Right forelimb (tissue), 1 donor: ENCODE results near the gene ARAP2.

ENCODE experiments used
- DNase-seq: peaks from one replicate; pipeline ENCODE4 v3.0.0-alpha.2; 2018

The ARAP2 gene

DNA sequence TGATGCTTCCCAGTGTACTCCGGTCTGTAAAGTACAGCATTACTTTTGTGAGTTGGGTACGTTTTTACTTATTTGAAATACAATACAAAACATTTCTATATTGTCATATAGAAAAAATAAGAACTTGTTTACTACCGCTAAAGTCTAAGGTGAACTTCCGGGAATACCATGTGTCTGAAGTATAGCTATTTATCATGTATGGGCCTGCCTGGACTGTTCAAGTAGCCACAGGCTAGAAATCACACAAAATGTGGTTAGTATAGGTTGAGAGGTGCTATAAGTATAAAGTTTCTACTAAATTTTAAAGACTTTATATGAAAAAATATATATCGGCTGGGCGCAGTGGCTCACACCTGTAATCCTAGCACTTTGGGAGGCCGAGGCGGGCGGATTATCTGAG, 152.3 kb downstream of the ARAP2 start:
- DNase-seq = no peak

GRCh38 chr4:36088542-36088941, 155.8 kb downstream of the ARAP2 start:
- no peak for DNase-seq

DNA sequence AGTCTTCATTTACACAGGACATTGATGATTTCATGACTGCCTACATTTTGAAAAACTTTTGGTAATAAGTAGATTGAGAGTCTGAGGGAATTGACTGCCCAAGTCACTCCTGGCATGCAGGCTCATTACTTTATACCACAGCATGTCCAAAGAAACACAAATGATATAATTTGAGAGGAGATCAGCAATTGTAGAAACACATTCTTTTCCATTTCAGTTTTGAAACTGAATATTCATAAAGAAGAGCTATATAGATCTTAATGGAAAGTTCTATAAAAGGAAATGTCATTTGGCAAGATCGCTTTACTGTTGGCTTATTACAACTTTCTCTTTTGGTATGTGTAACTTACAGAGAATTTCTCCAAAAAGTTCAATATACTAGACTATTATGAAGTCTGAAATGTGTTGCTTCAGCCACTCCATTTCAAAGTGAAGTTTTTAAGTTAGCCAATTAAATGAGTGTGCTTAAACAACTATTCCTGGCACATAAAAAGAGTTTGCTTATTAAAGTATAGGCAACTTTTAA, 158.0 kb downstream of the ARAP2 start:
- DNase-seq = no peak

- DNase-seq = no peak
Measured at GRCh38 chr4:36082817-36083216, 161.5 kb downstream of the ARAP2 start.

GRCh38 chr4:36081185-36081584, 163.1 kb downstream of the ARAP2 start:
- DNase-seq = no peak

GRCh38 chr4:36079666-36080065, 164.6 kb downstream of the ARAP2 start:
- no peak for DNase-seq

- no peak for DNase-seq
Measured at GRCh38 chr4:36078319-36078718, 166.0 kb downstream of the ARAP2 start.

DNA sequence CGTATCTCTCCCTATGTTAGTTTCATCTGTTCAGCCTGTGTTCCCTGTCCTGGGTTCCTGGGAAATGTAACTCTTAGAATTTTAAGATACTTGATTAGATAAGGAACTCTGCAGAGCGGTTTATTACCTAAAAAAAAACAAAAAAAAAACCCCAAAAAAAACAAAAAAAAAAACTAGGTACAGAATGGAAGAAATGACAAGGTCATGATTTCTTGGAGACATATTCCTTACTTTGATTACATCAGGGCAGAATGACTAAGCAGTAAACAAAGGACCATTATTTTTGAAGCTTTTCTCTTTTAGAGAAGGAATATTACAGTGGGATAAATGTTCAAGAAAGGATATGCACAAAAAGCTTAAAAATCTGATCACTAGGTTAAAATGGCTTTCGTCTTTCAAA, 171.8 kb downstream of the ARAP2 start:
- DNase-seq = no peak

- DNase-seq = no peak
Measured at GRCh38 chr4:36067116-36067515, 177.2 kb downstream of the ARAP2 start.

GRCh38 chr4:36065274-36065871, 178.9 kb downstream of the ARAP2 start:
- no peak for DNase-seq

DNA sequence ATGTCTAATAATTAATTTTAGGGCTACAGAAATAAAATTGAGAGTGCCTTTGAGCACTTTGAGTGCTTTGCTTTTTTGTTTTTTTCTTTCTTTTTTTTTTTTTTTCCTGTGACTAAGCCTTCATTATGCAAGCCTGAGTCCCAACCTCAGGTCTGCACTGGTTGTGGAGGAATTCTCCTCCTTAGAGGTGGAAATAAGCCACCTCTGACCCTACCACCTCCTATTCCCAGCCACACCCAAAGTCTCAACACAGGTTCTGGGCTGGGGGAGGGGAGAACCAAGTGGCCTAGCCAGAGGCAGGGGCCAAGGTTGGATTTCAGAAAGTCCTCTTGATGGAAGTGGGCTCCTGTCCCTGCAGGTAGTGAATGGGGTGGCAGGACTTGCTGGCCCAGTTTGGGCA, 180.2 kb downstream of the ARAP2 start:
- DNase-seq = no peak

- DNase-seq = no peak
Measured at GRCh38 chr4:36056136-36056535, 188.2 kb downstream of the ARAP2 start.

DNA sequence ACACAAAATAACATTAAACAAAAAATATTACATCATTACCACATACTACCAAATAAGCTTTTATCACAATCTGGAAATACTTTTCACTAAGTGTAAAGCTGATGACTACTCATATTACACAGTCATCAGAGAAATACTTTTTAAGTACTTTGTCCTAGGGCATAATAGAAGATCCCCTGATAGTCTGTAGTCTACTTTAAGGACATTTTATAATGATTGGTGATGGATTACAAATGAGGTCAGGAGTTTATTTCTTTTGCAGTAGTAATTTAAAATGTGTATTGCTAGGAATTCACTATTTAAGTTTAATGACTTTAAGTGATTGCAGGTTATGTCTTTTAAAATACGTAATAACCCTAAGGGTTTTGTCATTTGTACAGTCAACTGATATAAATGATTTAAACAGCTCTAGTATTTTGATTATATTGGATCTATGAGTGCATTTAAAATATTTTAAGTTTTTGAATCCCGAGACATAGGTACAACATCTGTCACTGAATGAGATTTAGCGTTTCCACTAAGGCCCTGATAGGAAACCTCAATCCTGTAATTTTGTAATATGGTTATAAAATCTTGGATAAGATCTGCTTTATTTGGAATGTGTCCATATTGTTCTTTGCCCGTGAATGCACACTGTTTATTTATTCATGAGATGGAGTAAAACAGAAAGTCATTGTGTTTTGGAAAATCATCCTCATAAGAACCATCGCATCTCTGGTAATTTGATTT, 189.5 kb downstream of the ARAP2 start:
- no peak for DNase-seq

DNA sequence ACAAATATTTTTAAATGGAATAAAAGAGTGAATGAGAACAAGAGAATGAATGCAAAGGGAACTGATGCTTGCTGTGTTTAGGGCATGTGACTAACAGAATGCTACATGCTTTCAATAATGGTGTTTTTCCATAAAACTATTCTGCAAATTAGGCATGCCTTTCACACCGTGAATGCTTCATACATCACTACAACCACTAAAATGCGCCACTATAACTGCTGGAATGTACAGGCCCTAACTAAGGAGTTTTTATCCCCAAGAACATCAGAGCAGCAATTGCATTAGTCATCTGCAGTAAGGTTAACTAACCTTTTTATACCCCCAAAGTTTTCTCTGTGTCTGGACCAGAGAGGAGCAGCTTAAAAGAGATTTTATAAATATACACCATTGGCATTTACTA, 190.4 kb downstream of the ARAP2 start:
- DNase-seq = no peak

DNA sequence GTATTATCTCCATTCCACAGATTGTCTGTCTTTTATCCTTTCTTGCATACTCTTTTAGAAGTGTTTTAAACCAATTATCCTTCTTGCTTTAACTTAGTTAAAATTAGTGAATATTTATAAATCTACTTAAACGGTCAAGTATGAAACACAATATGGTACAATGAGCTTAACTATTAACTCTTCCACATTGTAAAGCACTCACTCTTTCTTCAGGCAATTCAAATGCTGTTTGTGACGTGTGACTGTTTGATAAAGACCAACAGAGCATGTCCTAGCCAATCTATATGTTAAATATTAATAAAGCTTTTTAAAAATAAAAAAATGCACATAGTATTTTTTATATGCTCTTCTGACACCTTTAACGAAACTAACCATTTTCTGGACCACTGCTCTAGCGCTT, 192.7 kb downstream of the ARAP2 start:
- DNase-seq = no peak

DNA sequence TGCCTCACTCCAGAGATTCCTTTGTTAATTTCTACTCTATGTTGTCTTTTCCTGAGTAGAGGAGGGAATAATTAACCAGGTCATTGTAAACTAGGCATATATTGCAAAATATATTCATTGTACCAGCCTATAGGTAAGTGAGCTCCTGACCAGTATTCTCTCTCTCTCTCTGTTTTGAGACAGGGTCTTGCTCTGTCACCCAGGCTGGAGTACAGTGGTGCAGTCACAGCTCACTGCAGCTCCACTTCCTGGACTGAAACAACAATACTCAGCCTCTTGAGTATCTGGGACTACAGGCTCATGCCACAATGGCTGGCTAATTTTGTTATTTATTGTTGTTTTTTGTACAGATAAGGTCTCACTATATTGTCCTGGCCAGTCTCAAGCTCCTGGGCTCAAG, 198.3 kb downstream of the ARAP2 start:
- no peak for DNase-seq

- DNase-seq = no peak
Measured at GRCh38 chr4:36043901-36044300, 200.4 kb downstream of the ARAP2 start.

DNA sequence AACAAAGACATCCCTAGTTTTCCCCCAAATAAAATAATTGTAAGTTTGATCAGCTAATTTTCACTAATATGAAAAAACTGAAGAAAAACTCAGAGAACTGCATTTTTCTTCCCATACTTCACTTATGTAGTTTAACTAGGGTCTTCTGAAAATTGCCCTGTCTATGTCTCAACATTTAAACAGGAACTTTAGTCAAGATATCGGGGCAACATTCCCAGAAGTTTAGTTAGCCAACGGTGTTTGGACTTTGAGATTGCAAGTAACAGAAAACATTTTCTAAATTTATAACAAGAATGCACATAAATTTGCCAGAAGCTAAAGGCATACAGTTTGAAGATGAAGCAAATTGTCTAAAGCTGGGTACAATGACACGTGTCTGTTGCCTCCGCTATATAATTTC, 201.1 kb downstream of the ARAP2 start:
- no peak for DNase-seq

GRCh38 chr4:36042122-36042970, 202.0 kb downstream of the ARAP2 start:
- DNase-seq = no peak

DNA sequence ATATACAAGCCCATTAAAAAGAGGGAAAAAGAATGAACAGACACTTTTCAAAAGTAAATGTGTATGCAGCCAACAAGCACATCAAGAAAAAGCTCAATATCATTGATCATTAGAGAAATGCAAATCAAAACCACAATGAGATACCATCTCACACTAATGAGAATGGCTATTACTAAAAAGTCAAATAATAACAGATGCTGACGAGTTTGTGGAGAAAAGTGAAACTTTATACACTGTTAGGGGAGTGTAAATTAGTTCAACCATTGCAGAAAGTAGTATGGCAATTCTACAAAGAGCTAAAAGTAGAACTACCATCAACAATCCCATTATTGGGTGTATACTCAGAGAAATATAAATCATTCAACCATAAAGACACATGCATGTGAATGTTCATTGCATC, 203.0 kb downstream of the ARAP2 start:
- DNase-seq = no peak

DNA sequence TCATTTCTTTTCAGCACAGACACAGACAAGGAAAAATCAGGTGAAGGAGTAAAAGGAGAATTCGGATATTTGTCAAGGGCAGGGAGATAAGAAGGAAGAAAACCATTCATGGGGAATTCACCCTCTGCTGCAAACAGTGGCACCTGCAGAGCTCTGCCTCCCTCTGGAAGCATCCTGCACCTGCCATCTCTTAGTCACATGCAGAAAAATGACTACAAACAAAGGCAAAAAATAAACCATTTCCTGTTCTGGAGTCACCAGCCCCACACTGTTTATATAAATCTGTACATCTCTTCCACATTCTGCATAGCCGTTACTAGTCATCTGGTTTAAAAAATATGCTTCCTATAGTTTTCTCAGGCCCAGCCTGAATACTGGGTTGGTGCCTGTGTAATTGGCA, 205.3 kb downstream of the ARAP2 start:
- DNase-seq = no peak

- DNase-seq = no peak
Measured at GRCh38 chr4:36038491-36038890, 205.8 kb downstream of the ARAP2 start.

DNA sequence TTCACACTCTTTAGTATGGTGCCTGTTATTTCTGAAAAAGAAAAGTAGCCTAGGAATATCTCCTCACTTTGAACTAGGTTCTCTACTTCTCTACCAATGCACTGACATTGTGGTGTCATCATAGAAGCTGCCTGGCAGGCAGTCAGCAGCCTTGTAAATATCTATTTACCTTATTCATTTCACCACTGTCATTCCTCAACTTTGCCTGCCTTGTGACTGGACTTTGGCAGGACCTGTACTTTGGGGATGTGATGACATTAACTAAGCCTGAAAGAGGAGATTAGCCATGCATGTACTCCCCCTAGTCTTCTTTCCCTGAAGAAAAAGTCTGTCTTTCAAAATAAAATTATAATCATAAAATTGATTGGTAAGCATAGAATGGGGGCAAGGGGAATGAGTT, 207.2 kb downstream of the ARAP2 start:
- DNase-seq = no peak

DNA sequence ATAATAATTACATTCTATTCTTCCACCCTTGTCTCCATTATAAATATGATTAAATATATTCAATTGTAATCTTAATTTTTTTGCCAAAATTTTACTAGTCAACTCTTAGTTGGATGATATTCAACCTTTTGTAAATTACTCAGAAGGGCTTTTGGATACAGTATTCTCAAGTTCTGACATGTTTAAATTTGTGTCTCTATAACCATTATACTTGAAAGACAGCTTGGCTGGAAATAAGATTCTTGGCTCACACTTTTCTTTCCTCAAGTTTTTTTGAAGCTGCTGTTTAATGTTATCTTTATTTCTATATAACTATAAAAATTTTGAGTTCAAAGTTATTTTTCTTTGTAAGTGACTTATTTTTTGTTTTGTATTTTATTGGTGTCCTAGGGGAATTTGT, 214.4 kb downstream of the ARAP2 start:
- DNase-seq = no peak
